Measurements from ENCODE around the gene PGAP6. TPM values are rescaled to one million over a fixed set of nuclear protein-coding genes. Genes with fewer than 3 reads are reported as not detected.

The PGAP6 gene
- total and polyA plus RNA-seq, 2 of the 13 experiments (the other 11 are each of a cell fraction or from before 2014, with no cell fraction given) = 52.7 to 136 TPM

DNA sequence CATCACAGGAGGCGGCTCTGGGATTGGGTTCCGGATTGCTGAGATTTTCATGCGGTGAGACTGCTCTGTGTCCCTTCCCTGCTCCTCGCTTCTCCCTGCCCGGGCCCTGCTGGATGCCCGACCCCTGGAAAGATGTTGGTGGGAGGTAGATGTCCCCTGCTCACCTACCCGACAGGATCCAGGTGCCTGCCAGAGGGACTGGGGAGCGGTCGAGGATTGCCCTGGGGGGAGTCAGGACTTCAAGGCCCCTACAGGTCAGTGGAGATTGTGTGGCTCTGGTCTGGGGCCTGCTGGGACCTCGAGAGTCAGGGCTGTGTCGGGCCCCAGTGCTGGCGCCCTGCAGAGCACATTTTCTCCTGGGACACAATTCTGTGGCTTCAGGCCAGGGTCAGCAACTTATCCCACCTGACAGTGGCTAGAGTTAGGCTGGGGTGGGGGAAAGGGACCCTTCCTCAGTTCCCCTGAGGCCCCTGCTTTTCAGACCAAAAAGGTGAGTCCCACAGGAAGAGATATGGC is 23.3 kb upstream of the PGAP6 start (continued):
- TF ChIP-seq ZBTB7A (CRISPR knock-in tag; IDR thresholded peaks at IDR 0.05) (0 out of 2 replicates have a peak, but pooled peaks have one; percentile 31), ZNF350 (CRISPR knock-in tag; IDR thresholded peaks at IDR 0.05; ENCODE audit: borderline replicate concordance, low read depth) (no peak; the same call in 1 of the 2 replicates), SETDB1 (CRISPR knock-in tag; IDR thresholded peaks at IDR 0.05; ENCODE audit: borderline replicate concordance) (no peak), ZNF639 (CRISPR knock-in tag; conservative IDR thresholded peaks at IDR 0.05) (0 out of 2 replicates have a peak, but pooled peaks have one; percentile 15), AHR (CRISPR knock-in tag; IDR thresholded peaks at IDR 0.05) (0 out of 2 replicates have a peak, but pooled peaks have one; percentile 22), ZNF570 (CRISPR knock-in tag; IDR thresholded peaks at IDR 0.05; ENCODE audit: borderline replicate concordance) (no peak), PLRG1 (conservative IDR thresholded peaks at IDR 0.05) (no peak), ZFAT (CRISPR knock-in tag; conservative IDR thresholded peaks at IDR 0.05) (no peak), BCL6 (CRISPR knock-in tag; IDR thresholded peaks at IDR 0.05) (no peak), CEBPG (CRISPR knock-in tag; IDR thresholded peaks at IDR 0.05) (no peak), ZZZ3 (CRISPR knock-in tag; IDR thresholded peaks at IDR 0.05; ENCODE audit: borderline replicate concordance) (no peak), KDM3A (CRISPR knock-in tag; IDR thresholded peaks at IDR 0.05; ENCODE audit: low read depth) (no peak), ZNF275 (CRISPR knock-in tag; IDR thresholded peaks at IDR 0.05; ENCODE audit: borderline replicate concordance) (no peak), ZNF33B (CRISPR knock-in tag; IDR thresholded peaks at IDR 0.05) (no peak), NAIF1 (CRISPR knock-in tag; IDR thresholded peaks at IDR 0.05; ENCODE audit: borderline replicate concordance) (0 out of 2 replicates have a peak, but pooled peaks have one; percentile 3), ZNF687 (CRISPR knock-in tag; IDR thresholded peaks at IDR 0.05) (peak; percentile 73), ZNF207 (IDR thresholded peaks at IDR 0.05; ENCODE audit: borderline replicate concordance) (no peak), PHB2 (IDR thresholded peaks at IDR 0.05; ENCODE audit: partially characterized antibody) (no peak), ZNF329 (CRISPR knock-in tag; IDR thresholded peaks at IDR 0.05; ENCODE audit: low read depth) (no peak), POLR2AphosphoS2 (IDR thresholded peaks at IDR 0.05; ENCODE audit: low read depth, low read length) (no peak), ZC3H4 (CRISPR knock-in tag; IDR thresholded peaks at IDR 0.05; ENCODE audit: borderline replicate concordance) (peak; percentile 72; the same call in 1 of the 2 replicates)
